CD4-positive, alpha-beta T cell treated with Interleukin-1 beta for 1 hour (primary cell): Measurements from ENCODE around the gene CDC37.

Source experiments
- DNase-seq, 2 donors: peaks; one replicate each; pipeline ENCODE4 v3.0.0-alpha.2; 2020 to 2022

Gene CDC37

GRCh38 chr19:10352764-10353671, 50.3 kb downstream of the CDC37 start:
- no peak for DNase-seq

GRCh38 chr19:10346509-10346908, 56.8 kb downstream of the CDC37 start:
- DNase-seq: peak in 1 of 2 donors; percentile 66

GRCh38 chr19:10344780-10345179, 58.6 kb downstream of the CDC37 start:
- no peak for DNase-seq

GRCh38 chr19:10343495-10343894, 59.8 kb downstream of the CDC37 start:
- DNase-seq: no peak
